ENCODE measurements around the gene MINK1.

- TF ChIP-seq PHF8 (conservative IDR thresholded peaks at IDR 0.05; ENCODE audit: low read depth, low read length) (no peak), POLR2A (IDR thresholded peaks at IDR 0.05; ENCODE audit: control extremely low read depth in 1 of 2, low read depth in 2 of 2, low read length in 2 of 2) (no peak)
These were observed 21.1 kb downstream of the MINK1 start for GRCh38 chr17:4854111-4854681.
